AG04449 (cell line): Measurements from ENCODE around the gene LAYN.

Experiments
- CTCF ChIA-PET: fragments of 350-600 bp; formaldehyde crosslinking; extraction: SDS; loops from one replicate; lab custom pipeline; 2021; ENCODE audit warnings: antibody characterized with exemption; lab: Yijun Ruan, JAX
- POLR2A ChIA-PET: fragments of 400-600, 350-600 bp; formaldehyde crosslinking; extraction: SDS; loops from one replicate; lab custom pipeline; 2020; ENCODE audit warnings: antibody characterized with exemption, inconsistent platforms; lab: Yijun Ruan, JAX
- DNase-seq: peaks from one replicate; pipeline ENCODE4 v3.0.0-alpha.2; 2010; ENCODE audit warnings: low read depth, low spot score
- H3K4me3 ChIP-seq: 2 replicates; pipeline ENCODE4 v1.5.1; 2011; ENCODE audit warnings: low read depth, mild to moderate bottlenecking, control low read depth, low read length
- TF ChIP-seq, protein P1 (sequence below): IDR thresholded peaks from one replicate; pipeline ENCODE4 v1.5.1; 2011; ENCODE audit warnings: mild to moderate bottlenecking, moderate library complexity, low read length, control low read depth, inconsistent platforms; ENCODE audit not compliant: insufficient read depth; ENCODE audit errors: missing control alignments

The LAYN gene

DNA sequence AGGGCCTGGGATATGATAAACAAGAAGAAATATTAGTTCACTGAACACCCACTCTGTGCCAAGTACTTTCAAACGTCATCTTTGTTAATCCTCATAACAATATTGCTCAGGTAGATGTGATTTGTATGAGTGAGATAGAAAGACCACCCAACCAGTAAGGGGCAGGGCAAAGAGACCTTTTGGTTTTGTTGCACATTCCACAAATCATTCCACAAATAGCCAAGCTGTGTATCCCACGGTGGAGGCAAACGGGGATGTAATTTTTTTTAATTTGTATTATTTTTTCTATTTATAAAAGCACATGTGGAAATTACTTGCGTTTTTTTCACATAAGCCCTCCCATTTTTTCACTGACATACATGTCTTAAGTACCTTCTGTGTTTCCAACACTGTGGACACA lies 29.0 kb downstream of the LAYN start:
- ChIA-PET POLR2A (no interaction called here), CTCF (interaction anchor here (1.4 to 1.6 kb wide), 5 partner anchors 10 to 273 kb away, joined by 4 to 7 read pairs (median 5); no protein-coding TSS in a partner anchor)
- H3K4me3 ChIP-seq = no peak overlapping the region
- DNase-seq = no peak
- TF ChIP-seq, protein P1, sequence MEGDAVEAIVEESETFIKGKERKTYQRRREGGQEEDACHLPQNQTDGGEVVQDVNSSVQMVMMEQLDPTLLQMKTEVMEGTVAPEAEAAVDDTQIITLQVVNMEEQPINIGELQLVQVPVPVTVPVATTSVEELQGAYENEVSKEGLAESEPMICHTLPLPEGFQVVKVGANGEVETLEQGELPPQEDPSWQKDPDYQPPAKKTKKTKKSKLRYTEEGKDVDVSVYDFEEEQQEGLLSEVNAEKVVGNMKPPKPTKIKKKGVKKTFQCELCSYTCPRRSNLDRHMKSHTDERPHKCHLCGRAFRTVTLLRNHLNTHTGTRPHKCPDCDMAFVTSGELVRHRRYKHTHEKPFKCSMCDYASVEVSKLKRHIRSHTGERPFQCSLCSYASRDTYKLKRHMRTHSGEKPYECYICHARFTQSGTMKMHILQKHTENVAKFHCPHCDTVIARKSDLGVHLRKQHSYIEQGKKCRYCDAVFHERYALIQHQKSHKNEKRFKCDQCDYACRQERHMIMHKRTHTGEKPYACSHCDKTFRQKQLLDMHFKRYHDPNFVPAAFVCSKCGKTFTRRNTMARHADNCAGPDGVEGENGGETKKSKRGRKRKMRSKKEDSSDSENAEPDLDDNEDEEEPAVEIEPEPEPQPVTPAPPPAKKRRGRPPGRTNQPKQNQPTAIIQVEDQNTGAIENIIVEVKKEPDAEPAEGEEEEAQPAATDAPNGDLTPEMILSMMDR = no peak

DNA sequence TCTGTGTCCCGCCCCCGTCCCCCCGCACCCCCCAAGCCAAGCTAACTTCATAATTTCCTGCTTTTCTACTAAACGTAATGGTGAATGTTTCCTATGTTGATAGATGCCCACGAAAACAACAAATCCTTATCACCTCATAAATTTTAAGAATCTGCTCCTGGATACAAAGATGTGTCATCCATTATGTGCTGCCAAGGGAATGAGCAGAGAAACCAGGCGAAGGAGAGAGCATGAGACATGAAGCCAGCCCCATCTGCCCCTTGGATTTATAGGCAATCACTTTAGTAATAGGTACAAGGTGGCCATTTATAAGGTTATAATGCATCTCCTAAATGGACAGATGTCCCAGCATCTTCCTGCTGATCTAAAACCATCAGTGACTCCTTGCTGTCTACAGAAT lies 30.3 kb downstream of the LAYN start:
- TF ChIP-seq, protein P1 = no peak
- no peak for DNase-seq
- H3K4me3 ChIP-seq = no peak overlapping the region
- ChIA-PET CTCF (interaction anchor here (0.8 to 1.6 kb wide), 4 partner anchors 13 to 207 kb away, joined by 3 to 7 read pairs (median 5); no protein-coding TSS in a partner anchor), POLR2A (no interaction called here)

DNA sequence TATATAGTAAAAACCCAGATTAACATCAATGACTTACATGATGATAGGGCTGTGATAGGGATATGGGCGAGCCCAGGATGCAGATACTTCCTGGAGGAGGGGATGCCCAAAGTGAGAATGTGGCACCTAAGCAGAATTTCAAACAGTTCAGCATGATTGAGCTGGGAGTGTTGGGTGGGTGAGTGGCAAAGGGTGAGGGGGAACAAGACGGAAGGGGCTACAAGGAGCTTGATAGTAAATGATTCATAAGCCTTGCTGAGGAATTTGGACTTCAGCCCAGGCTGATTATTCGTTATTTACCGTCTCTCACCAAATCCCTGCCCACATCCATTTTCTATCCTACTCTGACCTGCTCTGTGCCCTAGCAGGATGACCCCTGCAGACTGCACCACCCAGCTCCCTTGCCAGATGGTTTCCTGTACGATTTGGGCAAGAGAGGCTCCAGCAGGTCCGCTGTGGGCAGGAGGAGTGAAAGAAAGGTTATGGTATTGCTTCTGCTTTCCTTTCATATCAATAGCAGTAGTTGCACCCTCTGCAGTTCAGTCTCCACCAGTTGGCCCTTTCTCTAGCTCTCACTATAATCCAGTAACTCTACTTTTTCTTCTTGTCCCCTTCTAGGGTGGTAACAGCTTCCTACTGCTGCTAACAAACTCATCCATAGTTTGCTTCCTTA lies 31.4 kb downstream of the LAYN start:
- DNase-seq = no peak
- ChIA-PET POLR2A (interaction anchor here (1.6 kb wide), 1 partner anchor 275 kb away, joined by 3 read pairs; no protein-coding TSS in a partner anchor), CTCF (interaction anchor here (0.7 to 3.2 kb wide), 11 partner anchors 8 to 271 kb away, joined by 3 to 15 read pairs (median 3); partner anchors contain the start of gene PPP2R1B)
- TF ChIP-seq, protein P1 = no peak
- no peak overlapping the region for H3K4me3 ChIP-seq

DNA sequence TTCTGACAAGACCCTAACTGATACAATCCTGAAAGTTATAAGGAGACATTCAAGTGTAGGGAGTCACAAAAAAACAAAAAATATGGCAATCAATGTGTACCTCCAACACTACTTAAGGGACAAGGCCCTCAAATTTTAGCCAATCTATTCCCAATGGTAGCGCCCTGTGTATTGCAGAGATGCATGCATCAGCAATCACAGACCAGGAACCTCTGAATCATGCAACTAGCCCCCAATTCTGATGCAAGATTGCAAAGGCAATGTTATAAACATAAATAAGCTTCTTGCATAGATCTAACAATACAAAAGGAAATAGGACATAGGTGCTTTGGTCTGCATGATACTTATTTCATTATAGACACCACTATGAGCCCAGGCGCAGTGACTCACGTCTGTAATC lies 32.1 kb downstream of the LAYN start:
- TF ChIP-seq, protein P1 = no peak
- DNase-seq = no peak
- CTCF ChIA-PET = interaction anchor here (0.7 to 3.2 kb wide), 5 partner anchors 9 to 203 kb away, joined by 3 to 15 read pairs (median 4); no protein-coding TSS in a partner anchor
- POLR2A ChIA-PET = interaction anchor here (1.6 kb wide), 1 partner anchor 274 kb away, joined by 3 read pairs; no protein-coding TSS in a partner anchor
- no peak overlapping the region for H3K4me3 ChIP-seq

DNA sequence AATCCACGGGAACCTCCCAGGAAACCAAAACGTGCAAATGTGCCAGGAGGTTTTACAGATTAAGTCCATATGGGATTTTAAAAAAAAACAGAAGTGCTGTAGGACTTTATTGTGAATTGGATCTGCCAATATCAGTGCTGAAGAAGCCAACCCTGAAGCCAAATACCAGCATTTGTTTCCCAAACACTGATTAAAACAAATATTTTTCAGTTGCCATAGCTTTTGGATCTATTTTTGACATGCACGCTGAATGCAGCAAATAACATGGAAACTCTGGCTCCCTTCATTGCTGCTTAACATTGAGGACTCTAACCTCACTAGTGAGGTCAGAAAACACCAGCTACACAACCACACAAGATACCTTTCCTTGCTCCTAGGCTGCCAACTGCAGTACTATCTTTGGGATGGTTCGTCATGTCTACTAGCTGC lies 33.3 kb downstream of the LAYN start:
- TF ChIP-seq, protein P1 = no peak
- CTCF ChIA-PET = interaction anchor here (0.8 to 3.2 kb wide), 6 partner anchors 8 to 120 kb away, joined by 3 to 15 read pairs (median 6); no protein-coding TSS in a partner anchor
- no peak for DNase-seq
- POLR2A ChIA-PET = no interaction called here
- H3K4me3 ChIP-seq = no peak overlapping the region
